Gastroesophageal sphincter (tissue), 4 donors: ENCODE data around the gene PCCB. TPM values are rescaled to one million over a fixed set of nuclear protein-coding genes. Genes with fewer than 3 reads are reported as not detected.
"Not testable (repeated sequence)": the region's sequence is repeated elsewhere in the genome, so short reads cannot be mapped to it uniquely, and the experiment has no call there.

Source experiments
- ATAC-seq: fragments of 150-250 bp; one replicate; pipeline ENCODE4 v1.9.1; 2016; ENCODE audit warnings: mild to moderate bottlenecking, moderate library complexity
- H3K27ac ChIP-seq, 4 donors: fragments of 200-600 bp; sonication (generic) in 3 of 4; 1 replicate in 3 of 4; 2 replicates in 1 of 4; pipeline ENCODE4 v1.5.1; 2016 to 2019
- H3K27me3 ChIP-seq: fragments of 200-600 bp; sonication (generic); one replicate; pipeline ENCODE4 v1.5.1; 2019
- H3K36me3 ChIP-seq, 2 donors: fragments of 200-600 bp; sonication (generic); one replicate each; pipeline ENCODE4 v1.5.1; 2019; ENCODE audit warnings: control low read depth in 1 of 2
- H3K4me1 ChIP-seq, 3 donors: fragments of 200-600 bp; sonication (generic); 1 replicate in 2 of 3; 2 replicates in 1 of 3; pipeline ENCODE4 v1.5.1; 2016 to 2019; ENCODE audit warnings: control low read depth in 2 of 3
- H3K4me3 ChIP-seq, 2 donors: fragments of 200-600 bp; sonication (generic); one replicate each; pipeline ENCODE4 v1.5.1; 2019; ENCODE audit warnings: mild to moderate bottlenecking in 1 of 2, moderate library complexity in 1 of 2
- H3K9me3 ChIP-seq, 3 donors: fragments of 200-600 bp; sonication (generic); one replicate each; pipeline ENCODE4 v1.5.1; 2017 to 2019; ENCODE audit warnings: control low read depth in 2 of 3
- CTCF ChIP-seq, 4 experiments: fragments of 200-600 bp in 2 of 4; fragments of 450-650 bp in 2 of 4; sonication (generic) in 1 of 4; IDR thresholded peaks; one replicate each; pipeline ENCODE4 v1.5.1; 2017 to 2019; ENCODE audit warnings: antibody characterized with exemption in 4 of 4, mild to moderate bottlenecking in 2 of 4, moderate library complexity in 2 of 4
- EP300 ChIP-seq: sonication (generic); formaldehyde crosslinking; IDR thresholded peaks from one replicate; pipeline ENCODE4 v1.6.1; 2017; ENCODE audit warnings: antibody characterized with exemption, mild to moderate bottlenecking
- POLR2A ChIP-seq, 2 donors: fragments of 450-650 bp; IDR thresholded peaks; one replicate each; pipeline ENCODE4 v1.6.1; 2017; ENCODE audit warnings: antibody characterized with exemption in 2 of 2, mild to moderate bottlenecking in 2 of 2, moderate library complexity in 1 of 2
- POLR2AphosphoS5 ChIP-seq: sonication (generic); formaldehyde crosslinking; IDR thresholded peaks from one replicate; pipeline ENCODE4 v1.6.1; 2017; ENCODE audit warnings: antibody characterized with exemption
- WGBS, 2 donors: methylation state at CpG; one replicate each; pipeline ENCODE4 v1.1.5; 2018; ENCODE audit warnings: low coverage in 1 of 2; 5-methylcytosine and 5-hydroxymethylcytosine counted together
- total RNA-seq, 4 donors: library from RNA; depleted of rRNA; stranded (reverse); fragments of >200 nt; gene quantifications; one replicate each; pipeline ENCODE4 v1.1.0, GENCODE V29; 2016

Gene PCCB
- total RNA-seq, 4 donors from 2014 or later, result 23.7 to 42.8 (median 31.3) TPM

- H3K27ac ChIP-seq, result no peak overlapping the region
- no peaks in the 10 kb centered on the region for H3K27me3 ChIP-seq
- no peak overlapping the region for H3K4me3 ChIP-seq
- no peaks in the 10 kb centered on the region for H3K4me1 ChIP-seq
- no peak for ATAC-seq
- 95 to 100% methylated on average over 3 of the region's 5 CpGs for WGBS, 2 donors
- H3K9me3 ChIP-seq, result peaks cover 0 to 10% (median 0%) of the 10 kb centered on the region in 3 donors
- TF ChIP-seq POLR2A (IDR thresholded peaks at IDR 0.05) (no peak), EP300 (no peak), POLR2AphosphoS5 (no peak), CTCF (IDR thresholded peaks at IDR 0.05) (no peak)
- peaks cover 0 to 78% of the 10 kb centered on the region in 2 donors for H3K36me3 ChIP-seq
Observed at GRCh38 chr3:136327671-136328070, 77.5 kb downstream of the PCCB start.

GRCh38 chr3:136329593-136329992 is 79.5 kb downstream of the PCCB start:
- Histone ChIP-seq H3K9me3 (no peaks in the 10 kb centered on the region), H3K36me3 (peaks cover 0 to 74% of the 10 kb centered on the region in 2 donors), H3K4me3 (no peak overlapping the region), H3K27ac (no peak overlapping the region), H3K4me1 (no peaks in the 10 kb centered on the region), H3K27me3 (no peaks in the 10 kb centered on the region)
- TF ChIP-seq POLR2AphosphoS5 (no peak), CTCF (IDR thresholded peaks at IDR 0.05) (no peak), POLR2A (IDR thresholded peaks at IDR 0.05) (no peak), EP300 (no peak)
- no peak for ATAC-seq
- 64 to 70% methylated on average over 2 to 5 of the region's 5 CpGs for WGBS, 2 donors

- no peak for TF ChIP-seq POLR2AphosphoS5
- no peak for TF ChIP-seq EP300
- 83 to 92% methylated on average over 5 of the region's 5 CpGs for WGBS, 2 donors
- no peak for ATAC-seq
- Histone ChIP-seq H3K36me3 (peaks cover 0 to 75% of the 10 kb centered on the region in 2 donors), H3K4me1 (no peaks in the 10 kb centered on the region), H3K4me3 (no peak overlapping the region), H3K27ac (no peak overlapping the region), H3K27me3 (no peaks in the 10 kb centered on the region), H3K9me3 (no peaks in the 10 kb centered on the region)
Observed at GRCh38 chr3:136330900-136331299, 80.8 kb downstream of the PCCB start.

GRCh38 chr3:136332302-136332701 is 82.2 kb downstream of the PCCB start:
- Histone ChIP-seq H3K27ac (no peak overlapping the region), H3K4me1 (no peaks in the 10 kb centered on the region), H3K27me3 (no peaks in the 10 kb centered on the region), H3K36me3 (peaks cover 0 to 76% of the 10 kb centered on the region in 2 donors), H3K9me3 (no peaks in the 10 kb centered on the region), H3K4me3 (no peak overlapping the region)
- whole genome bisulfite sequencing, 2 donors, result 88 to 89% methylated on average over 1 of the region's 1 CpG
- no peak for ATAC-seq
- TF ChIP-seq POLR2A (IDR thresholded peaks at IDR 0.05), result no peak
- no peak for TF ChIP-seq POLR2AphosphoS5
- TF ChIP-seq CTCF (IDR thresholded peaks at IDR 0.05), result no peak
- TF ChIP-seq EP300, result no peak

GRCh38 chr3:136332776-136333175 is 82.6 kb downstream of the PCCB start:
- Histone ChIP-seq H3K27ac (no peak overlapping the region), H3K4me1 (no peaks in the 10 kb centered on the region), H3K4me3 (no peak overlapping the region), H3K27me3 (no peaks in the 10 kb centered on the region), H3K36me3 (peaks cover 0 to 76% of the 10 kb centered on the region in 2 donors), H3K9me3 (no peaks in the 10 kb centered on the region)
- TF ChIP-seq POLR2AphosphoS5 (no peak), EP300 (no peak), POLR2A (IDR thresholded peaks at IDR 0.05) (no peak), CTCF (IDR thresholded peaks at IDR 0.05) (no peak)
- ATAC-seq, result no peak

- no peak overlapping the region for H3K4me3 ChIP-seq
- TF ChIP-seq POLR2AphosphoS5 (no peak), CTCF (IDR thresholded peaks at IDR 0.05) (no peak)
- H3K36me3 ChIP-seq, result peaks cover 0 to 72% of the 10 kb centered on the region in 2 donors
- no peak overlapping the region for H3K27ac ChIP-seq
- ATAC-seq, result no peak
- no peaks in the 10 kb centered on the region for H3K9me3 ChIP-seq
- H3K27me3 ChIP-seq, result no peaks in the 10 kb centered on the region
- no peaks in the 10 kb centered on the region for H3K4me1 ChIP-seq
Observed at GRCh38 chr3:136334209-136334608, 84.1 kb downstream of the PCCB start.

GRCh38 chr3:136334726-136335125 is 84.6 kb downstream of the PCCB start:
- peaks cover 0 to 72% of the 10 kb centered on the region in 2 donors for H3K36me3 ChIP-seq
- not testable (repeated sequence) for H3K9me3 ChIP-seq, ATAC-seq, H3K4me3 ChIP-seq, H3K27ac ChIP-seq, H3K4me1 ChIP-seq, H3K27me3 ChIP-seq
- 100% methylated on average over 4 of the region's 6 CpGs; no CpG with 5 or more reads in 1 of the 2 donors for WGBS, 2 donors
